Pons (tissue), 1 donor: Measurements from ENCODE around the gene IFITM2.
"Not testable (repeated sequence)": the region's sequence is repeated elsewhere in the genome, so short reads cannot be mapped to it uniquely, and the experiment has no call there.

Source experiments
- DNase-seq: peaks from one replicate; pipeline ENCODE4 v3.0.0-alpha.2; 2016; ENCODE audit warnings: low spot score

Gene IFITM2

GRCh38 chr11:325796-326591 lies 18.4 kb downstream of the IFITM2 start:
- DNase-seq: no peak

DNA sequence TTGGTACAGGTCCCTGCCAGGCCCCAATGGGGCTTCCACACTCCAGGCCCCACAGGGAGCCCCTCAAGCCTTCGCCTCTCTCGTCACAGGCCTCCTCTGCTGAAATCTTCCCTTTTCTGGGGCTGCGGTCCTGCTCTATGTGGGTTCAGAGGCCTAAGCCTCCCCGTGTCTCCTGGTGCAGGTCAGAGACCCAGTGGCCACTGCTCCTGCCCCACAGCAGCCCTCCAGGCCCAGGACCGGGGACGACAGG lies 18.9 kb downstream of the IFITM2 start:
- no peak for DNase-seq

GRCh38 chr11:326842-327580 lies 19.4 kb downstream of the IFITM2 start:
- DNase-seq: peak; percentile 72

GRCh38 chr11:327581-327923 lies 19.9 kb downstream of the IFITM2 start:
- DNase-seq: no peak

GRCh38 chr11:328012-328411 lies 20.4 kb downstream of the IFITM2 start:
- no peak for DNase-seq

DNA sequence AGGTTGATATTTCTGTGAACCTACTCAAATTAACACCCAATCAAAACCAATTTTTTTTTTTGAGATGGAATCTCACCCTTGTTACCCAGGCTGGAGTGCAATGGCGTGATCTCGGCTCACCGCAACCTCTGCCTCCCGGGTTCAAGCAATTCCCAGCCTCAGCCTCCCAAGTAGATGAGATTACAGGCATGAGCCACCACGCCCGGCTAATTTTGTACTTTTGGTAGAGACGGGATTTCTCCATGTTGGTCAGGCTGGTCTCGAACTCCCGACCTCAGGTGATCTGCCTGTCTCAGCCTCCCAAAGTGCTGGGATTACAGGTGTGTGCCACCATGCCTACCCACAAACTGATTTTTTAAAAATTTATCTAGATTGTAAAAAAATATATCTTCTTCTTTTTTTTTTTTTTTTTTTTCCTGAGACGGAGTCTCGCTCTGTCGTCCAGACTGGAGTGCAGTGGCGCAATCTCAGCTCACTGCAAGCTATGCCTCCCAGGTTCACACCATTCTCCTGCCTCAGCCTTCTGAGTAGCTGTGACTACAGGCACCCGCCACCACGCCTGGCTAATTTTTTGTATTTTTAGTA lies 21.0 kb downstream of the IFITM2 start:
- not testable (repeated sequence) for DNase-seq

DNA sequence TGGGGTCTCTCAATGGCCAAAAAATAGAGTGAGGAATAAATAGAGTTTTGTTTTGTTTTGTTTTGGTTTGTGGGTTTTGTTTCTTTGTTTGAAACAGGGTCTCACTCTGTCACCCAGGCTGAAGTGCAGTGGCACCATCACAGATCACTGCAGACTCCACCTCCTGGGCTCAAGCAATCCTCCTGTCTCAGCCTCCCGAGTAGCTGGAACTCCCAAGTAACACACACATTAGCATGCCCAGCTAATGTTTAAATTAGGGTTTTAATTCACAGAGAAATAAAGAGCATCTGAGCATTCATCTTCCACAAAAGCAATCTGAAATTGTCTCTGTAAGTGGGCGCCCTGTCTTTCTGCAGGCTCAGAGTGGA lies 22.3 kb downstream of the IFITM2 start:
- no peak for DNase-seq

DNA sequence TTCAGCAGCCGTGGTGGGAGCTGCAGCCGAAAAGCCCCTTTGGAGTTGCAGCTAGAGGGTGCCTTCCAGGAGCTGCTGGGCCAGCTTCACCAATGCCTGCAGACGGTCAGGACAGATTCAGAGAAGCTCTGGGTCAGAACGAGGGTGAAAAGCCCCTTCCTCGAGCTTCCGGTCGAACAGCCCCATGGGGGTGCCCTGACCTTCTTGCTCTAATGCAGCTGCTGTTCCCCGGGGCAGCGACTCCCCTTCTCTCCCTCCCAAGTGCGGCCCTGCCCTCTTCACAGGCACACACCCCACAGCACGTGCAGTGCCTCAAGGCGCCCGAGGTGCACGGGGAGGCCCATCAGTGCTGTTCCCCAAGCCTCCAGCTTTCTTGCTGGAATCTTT lies 22.7 kb downstream of the IFITM2 start:
- DNase-seq: no peak

DNA sequence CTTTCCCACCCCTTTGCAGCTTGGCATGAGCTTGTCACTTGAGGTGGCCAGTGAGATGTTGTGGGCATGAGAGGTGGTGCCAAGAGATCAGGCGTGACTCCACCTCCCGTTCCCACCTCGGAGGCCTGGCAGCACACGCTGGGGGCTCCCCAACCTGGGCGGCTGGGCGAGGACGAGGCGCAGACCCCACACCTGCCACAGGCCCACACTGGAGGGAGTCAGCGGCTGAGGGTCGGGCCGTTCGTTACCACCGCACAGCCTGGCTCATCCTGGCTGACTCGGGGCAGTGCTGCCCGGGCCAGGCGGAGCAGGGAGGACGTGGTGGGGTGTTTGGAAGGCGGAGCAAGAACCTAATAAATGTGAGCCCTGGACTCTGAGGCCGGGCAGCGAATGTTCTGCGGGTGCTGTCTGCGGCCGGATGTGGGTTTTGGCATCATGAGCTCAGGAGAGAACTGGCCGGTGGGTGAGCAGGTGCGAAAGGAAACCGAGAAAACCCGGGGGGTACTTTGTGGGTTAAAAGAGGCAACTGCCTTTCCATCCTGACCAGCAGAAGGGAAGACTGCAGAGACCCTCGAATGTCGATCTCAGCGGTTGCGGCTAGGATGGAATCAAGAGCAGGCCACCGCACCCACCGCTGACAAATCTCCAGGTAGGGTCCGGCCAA lies 23.2 kb downstream of the IFITM2 start:
- DNase-seq: no peak

DNA sequence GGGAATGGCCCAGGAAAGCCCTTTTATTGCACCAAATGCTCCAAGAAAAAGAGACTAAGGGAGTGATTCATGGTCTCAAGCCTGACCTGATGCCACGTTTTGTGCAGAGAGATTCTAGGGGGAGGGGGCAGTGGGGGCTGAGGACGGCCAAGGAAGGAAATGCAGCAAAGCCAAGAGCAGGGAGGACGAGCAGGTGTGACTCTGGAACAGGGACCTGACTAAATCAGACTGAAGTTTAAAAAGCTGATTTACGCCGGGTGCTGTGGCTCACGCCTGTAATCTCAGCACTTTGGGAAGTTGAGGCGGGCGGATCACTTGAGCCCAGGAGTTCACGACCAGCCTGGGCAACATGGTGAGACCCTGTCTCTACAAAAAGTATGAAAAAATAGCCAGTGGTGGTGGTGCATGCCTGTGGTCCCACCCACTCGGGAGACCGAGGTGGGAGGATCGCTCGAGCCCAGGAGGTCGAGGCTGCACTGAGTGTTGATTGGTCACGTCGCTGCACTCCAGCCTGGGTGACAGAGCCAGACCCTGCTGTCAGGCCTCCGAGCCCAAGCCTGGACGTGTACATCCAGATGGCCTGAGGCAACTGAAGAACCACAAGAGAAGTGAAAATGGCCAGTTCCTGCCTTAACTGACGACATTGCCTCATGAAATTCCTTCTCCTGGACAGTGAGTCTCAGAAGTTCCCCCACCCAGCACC lies 23.9 kb downstream of the IFITM2 start:
- no peak for DNase-seq

DNA sequence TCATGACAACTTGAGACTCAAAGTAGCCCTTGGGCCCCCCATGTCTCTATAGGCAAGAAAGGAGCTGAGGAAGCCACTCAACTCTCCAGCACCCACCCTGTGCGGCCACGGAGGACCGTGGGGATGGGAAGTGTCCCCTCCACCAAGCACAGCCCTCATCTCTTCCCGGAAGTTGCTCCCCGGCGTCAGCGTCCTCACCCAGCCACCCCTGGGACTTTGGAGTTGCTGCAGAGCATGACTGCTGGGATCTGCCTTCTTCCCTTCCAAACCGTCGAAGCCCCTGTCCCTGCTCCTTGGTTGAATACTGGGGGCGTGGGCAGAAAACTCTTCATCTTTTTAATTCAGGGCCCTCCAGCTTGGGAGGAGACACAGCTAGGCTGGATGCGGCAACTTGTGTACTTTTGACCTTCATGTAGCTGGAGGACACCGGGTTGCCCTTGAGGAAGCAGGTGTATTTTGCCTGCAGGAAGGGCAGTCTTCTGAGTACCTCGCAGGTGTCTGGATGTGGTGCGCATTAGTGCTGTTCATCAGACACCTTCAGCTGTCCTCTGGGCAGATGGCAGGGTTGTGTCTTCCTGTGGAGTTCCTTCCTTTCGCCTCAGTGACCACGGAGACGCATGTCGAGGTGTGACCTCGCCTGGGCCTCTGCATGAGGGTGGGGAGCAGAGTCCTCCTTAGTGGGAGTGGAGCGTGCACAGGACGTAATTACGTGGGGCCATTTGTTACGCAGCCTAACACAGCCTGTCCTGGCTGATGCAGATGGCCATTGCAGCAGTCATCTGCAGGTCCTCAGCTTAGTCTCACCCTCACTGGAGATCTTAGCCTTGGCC lies 25.2 kb downstream of the IFITM2 start:
- no peak for DNase-seq

- not testable (repeated sequence) for DNase-seq
Observed at GRCh38 chr11:333616-334263, 26.1 kb downstream of the IFITM2 start.

- DNase-seq: no peak
Observed at GRCh38 chr11:334264-334994, 26.8 kb downstream of the IFITM2 start.

DNA sequence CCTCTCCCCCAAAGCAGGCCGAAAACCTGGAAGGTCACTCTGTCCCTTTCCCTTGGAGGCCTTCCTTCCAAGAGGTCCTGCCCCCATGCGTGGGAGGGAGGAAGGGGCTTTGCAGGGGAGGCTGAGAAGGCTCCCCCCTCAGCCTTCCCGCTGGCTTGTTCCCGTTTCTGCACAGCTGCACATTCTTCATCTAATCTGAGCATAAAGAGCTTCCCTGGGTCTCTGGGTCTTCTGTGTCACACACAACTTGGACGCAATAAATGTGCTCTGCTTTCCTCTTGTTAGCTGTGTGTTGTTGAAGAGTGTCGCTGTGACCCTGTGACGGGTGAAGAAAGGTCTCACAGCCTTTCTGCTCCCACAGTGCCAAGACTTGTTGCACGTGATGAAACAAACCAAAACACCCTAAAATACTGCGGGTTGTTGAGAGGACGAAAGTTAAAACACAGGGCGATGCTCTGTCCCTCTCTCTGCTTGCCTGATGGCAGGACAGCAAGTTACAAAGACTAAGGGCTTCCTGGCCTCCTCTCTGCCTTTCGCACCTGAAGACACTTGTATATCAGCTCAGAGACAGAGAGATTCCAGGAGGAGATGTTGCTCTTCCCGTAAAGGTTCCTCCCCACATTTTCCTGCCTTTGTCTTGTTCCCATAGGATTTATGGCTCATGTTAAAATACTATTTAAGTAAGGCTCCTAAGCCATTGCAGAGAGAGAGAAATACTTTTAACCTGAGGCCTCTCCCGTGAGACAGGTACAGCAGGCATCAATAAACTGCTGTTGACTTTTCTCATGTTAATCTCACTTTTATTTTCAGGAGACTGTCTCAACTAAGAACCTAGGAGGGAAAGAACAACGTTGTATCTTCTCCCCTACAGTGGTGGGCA lies 28.4 kb downstream of the IFITM2 start:
- DNase-seq: peak; percentile 50

DNA sequence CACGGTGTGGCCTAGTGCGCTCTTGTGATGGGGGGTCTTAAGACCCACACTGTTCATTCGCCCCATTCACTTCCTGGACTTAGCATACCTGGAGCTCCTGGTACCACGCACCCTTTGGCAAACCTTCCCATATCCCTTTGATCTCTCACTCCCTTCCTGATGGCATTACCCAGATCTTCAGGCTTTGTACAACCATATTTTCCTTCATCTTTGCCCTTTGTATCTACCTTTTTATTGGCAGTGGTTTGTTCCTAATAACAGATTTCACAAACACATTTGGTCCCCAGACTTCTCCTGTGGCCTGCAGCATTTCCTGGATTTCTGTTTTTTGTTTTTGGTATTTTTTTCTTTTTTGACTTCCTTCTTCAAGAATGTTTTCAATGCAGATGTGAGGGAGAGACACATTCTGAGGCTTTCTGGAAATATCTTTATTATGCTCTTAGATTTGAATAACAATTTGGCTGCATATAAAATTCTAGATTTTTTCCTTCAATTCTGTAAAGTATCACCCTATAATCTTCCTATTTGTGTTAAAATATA lies 29.1 kb downstream of the IFITM2 start:
- no peak for DNase-seq

GRCh38 chr11:337711-338110 lies 30.1 kb downstream of the IFITM2 start:
- no peak for DNase-seq

GRCh38 chr11:339963-340362 lies 32.3 kb downstream of the IFITM2 start:
- no peak for DNase-seq

- no peak for DNase-seq
Observed at GRCh38 chr11:340539-341512, 33.2 kb downstream of the IFITM2 start.
